22Rv1 (cell line): ENCODE data around the gene ARHGAP8.

Experiments
- CTCF ChIP-seq: fragments of 450-650 bp; IDR thresholded peaks from 2 replicates; pipeline ENCODE4 v1.5.1; 2017; ENCODE audit warnings: mild to moderate bottlenecking
- ZFX ChIP-seq: fragments of 450-650 bp; IDR thresholded peaks from 2 replicates; pipeline ENCODE4 v1.6.1; 2017; ENCODE audit warnings: antibody characterized with exemption, borderline replicate concordance

GRCh38 chr22:44855855-44856254, 103.5 kb downstream of the ARHGAP8 start:
- no peak for TF ChIP-seq CTCF
- TF ChIP-seq ZFX: no peak
